Measurements from ENCODE around the gene ZBED2. TPM values are rescaled to one million over a fixed set of nuclear protein-coding genes. Genes with fewer than 3 reads are reported as not detected.

Gene ZBED2
- polyA plus RNA-seq, 1 of the 3 experiments (the other 2 are of a cell fraction) = 0.76 TPM

- Histone ChIP-seq H3K36me3 (replicated peaks in 1 of 2; ENCODE audit: control insufficient read depth in 1 of 2, insufficient read depth in 2 of 2, low read length in 1 of 2) (no peaks in the 10 kb centered on the region), H3F3A (replicated peaks; ENCODE audit: insufficient read depth) (peaks cover 23% of the 10 kb centered on the region), H3K4me1 (ENCODE audit: control insufficient read depth in 1 of 2, insufficient read depth in 2 of 2, low read depth in 1 of 2, low read length in 1 of 2) (peaks cover 0 to 20% of the 10 kb centered on the region in 2 experiments; a peak in 1 of 4 replicates), H3K9me2 (no peaks in the 10 kb centered on the region), H3K27ac (ENCODE audit: low read depth in 2 of 2, low read length in 1 of 2) (peak overlapping the region; percentile 68 to 95; a peak in 3 of 4 replicates), H3K9me3 (no peaks in the 10 kb centered on the region), H4K20me1 (ENCODE audit: insufficient read depth) (no peaks in the 10 kb centered on the region), H2AFZ (ENCODE audit: low read depth) (no peak overlapping the region), H3K9ac (peak overlapping the region; percentile 54; the same call in 1 of the 2 replicates), H3K27me3 (ENCODE audit: insufficient read depth) (no peaks in the 10 kb centered on the region), H3K79me2 (ENCODE audit: insufficient read depth) (no peaks in the 10 kb centered on the region), H3K4me3 (ENCODE audit: low read depth in 2 of 2, low read length in 1 of 2) (no peak overlapping the region), H3K4me2 (peak overlapping the region; percentile 48; the same call in 1 of the 2 replicates)
- ChIA-PET CTCF (no interaction called here), POLR2A (no interaction called here)
- WGBS (ENCODE audit: low lambda C conversion rate) = 0% methylated on average over 1 of the region's 1 CpG
- no peak for DNase-seq
- TF ChIP-seq TEAD4 (IDR thresholded peaks at IDR 0.05; ENCODE audit: borderline replicate concordance, insufficient read depth) = peak; percentile 94
- no peak for TF ChIP-seq GATA2 (CRISPR knock-in tag; IDR thresholded peaks at IDR 0.05)
- TF ChIP-seq ELF1 (IDR thresholded peaks at IDR 0.05) = peak; percentile 13; the same call in 1 of the 2 replicates
- peak; percentile 27; the same call in 1 of the 2 replicates for TF ChIP-seq TAF1 (IDR thresholded peaks at IDR 0.05; ENCODE audit: borderline replicate concordance, low read depth, low read length)
- TF ChIP-seq MEF2A (IDR thresholded peaks at IDR 0.05; ENCODE audit: borderline replicate concordance, low read depth) = no peak
- TF ChIP-seq GABPA (IDR thresholded peaks at IDR 0.05; ENCODE audit: low read depth) = no peak
- TF ChIP-seq FOXJ3 (CRISPR knock-in tag; IDR thresholded peaks at IDR 0.05) = no peak
- TF ChIP-seq JUND (IDR thresholded peaks at IDR 0.05) = peak; percentile 94
- TF ChIP-seq EZH2phosphoT487 (IDR thresholded peaks at IDR 0.05; ENCODE audit: borderline replicate concordance, low read depth) = no peak
- TF ChIP-seq FOXM1 (IDR thresholded peaks at IDR 0.05; ENCODE audit: low read depth) = peak; percentile 83
- no peak for TF ChIP-seq RAD21 (IDR thresholded peaks at IDR 0.05; ENCODE audit: low read length)
- no peak for TF ChIP-seq MXI1 (IDR thresholded peaks at IDR 0.05; ENCODE audit: low read depth, low read length)
- TF ChIP-seq FOSL2 (IDR thresholded peaks at IDR 0.05; ENCODE audit: borderline replicate concordance, low read depth) = peak; percentile 95
- peak; percentile 26; the same call in 1 of the 2 replicates for TF ChIP-seq RXRA (IDR thresholded peaks at IDR 0.05; ENCODE audit: borderline replicate concordance, low read depth)
- peak; percentile 90 for TF ChIP-seq TCF12 (IDR thresholded peaks at IDR 0.05)
- TF ChIP-seq SIN3A (IDR thresholded peaks at IDR 0.05; ENCODE audit: borderline replicate concordance, low read depth, low read length) = no peak
- peak; percentile 54; the same call in 1 of the 2 replicates for TF ChIP-seq NFIC (IDR thresholded peaks at IDR 0.05; ENCODE audit: borderline replicate concordance)
- peak; percentile 92 for TF ChIP-seq PBX3 (IDR thresholded peaks at IDR 0.05)
- no peak for TF ChIP-seq USF1 (IDR thresholded peaks at IDR 0.05; ENCODE audit: borderline replicate concordance, low read depth)
- TF ChIP-seq IRF3 (IDR thresholded peaks at IDR 0.05; ENCODE audit: low read depth, low read length) = no peak
- TF ChIP-seq SMC3 (IDR thresholded peaks at IDR 0.05; ENCODE audit: low read depth, low read length) = no peak
- TF ChIP-seq ZBTB33 (IDR thresholded peaks at IDR 0.05; ENCODE audit: borderline replicate concordance, low read depth) = peak; percentile 25; the same call in 1 of the 2 replicates
- TF ChIP-seq RCOR1 (IDR thresholded peaks at IDR 0.05; ENCODE audit: low read length) = no peak
- TF ChIP-seq MAX (IDR thresholded peaks at IDR 0.05; ENCODE audit: low read depth) = peak; percentile 77
- TF ChIP-seq REST (IDR thresholded peaks at IDR 0.05; ENCODE audit: low read depth, low read length) = 0 out of 2 replicates have a peak, but pooled peaks have one; percentile 20
These were observed 13.0 kb downstream of the ZBED2 start for GRCh38 chr3:111582120-111582474.

Measured in SK-N-SH (cell line).